AG10803 (cell line): Measurements from ENCODE around the gene FHAD1.
"Not testable (repeated sequence)": the region's sequence is repeated elsewhere in the genome, so short reads cannot be mapped to it uniquely, and the experiment has no call there.

ENCODE experiments used
- DNase-seq: peaks from one replicate; pipeline ENCODE4 v3.0.0; 2010; ENCODE audit warnings: low read depth
- H3K4me3 ChIP-seq: 2 replicates; pipeline ENCODE4 v1.5.1; 2011; ENCODE audit warnings: mild to moderate bottlenecking, low read length, control low read depth
- CTCF ChIP-seq: conservative IDR thresholded peaks from 2 replicates; pipeline ENCODE4 v1.5.1; 2011; ENCODE audit warnings: mild to moderate bottlenecking, low read length, control low read depth, inconsistent platforms

The FHAD1 gene

GRCh38 chr1:15425958-15426357 lies 178.9 kb downstream of the FHAD1 start:
- no peak overlapping the region for H3K4me3 ChIP-seq
- no peak for TF ChIP-seq CTCF
- DNase-seq: no peak

DNA sequence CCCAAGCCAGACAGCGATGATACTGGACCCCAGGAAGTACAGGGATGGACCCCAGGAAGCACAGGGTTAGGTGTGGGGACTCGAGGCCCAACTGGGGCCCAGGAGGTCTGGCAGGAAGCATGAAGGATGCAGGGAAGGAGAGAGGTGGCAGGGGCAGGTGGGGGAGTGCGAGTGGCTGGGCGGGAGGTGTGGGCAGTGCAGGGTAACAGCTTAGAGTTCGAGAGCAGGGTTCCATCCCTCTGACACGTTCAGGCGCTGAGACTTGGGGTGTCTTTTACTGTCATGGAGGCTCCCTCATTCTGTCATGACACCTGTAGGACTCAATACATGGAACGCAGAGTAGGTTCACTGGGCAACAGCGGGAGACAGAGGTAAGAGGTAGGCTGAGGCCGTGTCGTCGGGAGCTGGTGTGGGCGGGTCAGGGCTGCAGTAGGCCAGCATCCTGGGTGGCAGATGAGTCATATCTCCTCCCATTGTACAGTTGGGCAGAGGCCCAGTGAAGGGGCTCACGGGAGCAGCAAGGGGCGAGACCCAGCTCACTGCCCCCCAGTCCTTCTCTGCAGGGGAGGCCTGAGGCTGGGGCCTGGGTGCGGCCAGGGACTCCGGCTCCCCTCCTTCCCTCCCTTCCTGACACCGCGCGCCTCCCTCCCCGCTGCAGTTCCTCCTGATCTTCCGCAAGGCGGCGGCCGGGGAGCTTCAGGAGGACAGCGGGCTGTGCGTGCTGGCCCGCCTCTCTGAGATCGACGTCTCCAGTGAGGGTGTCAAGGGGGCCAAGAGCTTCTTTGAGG lies 179.7 kb downstream of the FHAD1 start:
- DNase-seq: no peak
- H3K4me3 ChIP-seq: no peak overlapping the region
- TF ChIP-seq CTCF: no peak

DNA sequence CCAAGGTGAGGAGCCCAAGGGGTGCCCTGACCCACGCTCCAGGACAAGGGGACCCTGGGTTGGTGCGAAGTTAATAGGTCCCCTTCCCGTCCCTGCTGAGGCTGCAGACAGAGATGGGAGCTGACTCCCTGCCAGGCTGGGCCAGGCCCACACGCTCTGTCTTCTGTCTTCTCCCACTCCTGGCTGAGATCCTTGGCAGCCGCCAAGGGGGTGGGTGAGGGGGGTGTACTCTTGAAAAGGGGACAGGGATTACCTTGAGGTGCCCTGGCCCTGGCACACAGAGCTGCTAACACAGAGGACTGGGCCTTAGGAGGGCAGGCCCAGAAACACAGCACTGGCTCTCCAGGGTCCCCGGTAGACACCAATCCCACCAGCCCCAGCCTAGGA lies 180.2 kb downstream of the FHAD1 start:
- no peak overlapping the region for H3K4me3 ChIP-seq
- no peak for TF ChIP-seq CTCF
- no peak for DNase-seq

DNA sequence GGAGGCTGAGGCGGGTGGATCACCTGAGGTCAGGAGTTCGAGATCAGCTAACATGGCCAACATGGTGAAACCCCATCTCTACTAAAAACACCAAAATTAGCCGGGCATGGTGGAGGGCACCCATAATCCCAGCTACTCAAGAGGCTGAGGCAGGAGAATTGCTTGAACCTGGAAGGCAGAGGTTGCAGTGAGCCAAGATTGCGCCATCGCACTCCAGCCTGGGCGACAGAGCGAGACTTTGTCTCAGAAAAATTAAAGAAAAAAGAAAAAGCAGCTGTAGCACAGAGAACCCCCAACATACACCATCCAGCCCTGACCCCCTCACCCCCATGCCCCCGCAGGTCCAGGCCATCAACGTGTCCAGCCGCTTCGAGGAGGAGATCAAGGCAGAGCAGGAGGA lies 181.2 kb downstream of the FHAD1 start:
- H3K4me3 ChIP-seq, DNase-seq: not testable (repeated sequence)

DNA sequence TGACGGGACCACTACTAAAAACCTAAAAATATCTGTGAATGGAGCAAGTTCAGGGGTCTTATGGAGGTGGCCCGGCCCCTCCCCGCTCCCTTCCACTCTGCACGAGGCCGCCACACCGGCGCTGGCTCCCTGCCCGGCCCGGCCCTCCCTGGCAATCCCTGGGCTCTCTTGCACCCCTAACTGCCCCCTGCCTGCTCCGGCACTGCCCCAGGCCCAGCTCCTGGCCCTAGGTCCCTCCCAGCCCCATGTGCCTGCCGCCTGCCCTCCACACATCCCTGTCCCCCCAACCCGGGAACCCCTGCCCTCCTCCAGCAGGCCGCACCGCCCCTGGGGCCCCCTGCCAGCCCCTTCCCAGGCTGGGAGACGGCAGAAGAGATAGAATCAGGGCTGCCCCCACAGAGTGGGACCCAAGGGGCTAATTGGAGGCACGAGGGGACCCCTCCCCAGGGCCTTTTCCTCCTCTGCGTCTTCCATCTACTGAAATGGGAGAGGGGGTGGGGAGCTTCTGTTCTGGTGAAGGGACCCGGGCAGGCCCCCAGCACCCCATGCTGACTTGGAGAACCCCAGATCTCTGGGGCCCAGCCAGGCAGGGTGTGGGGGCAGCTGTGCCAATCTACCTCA lies 181.9 kb downstream of the FHAD1 start:
- TF ChIP-seq CTCF: no peak
- no peak overlapping the region for H3K4me3 ChIP-seq

DNA sequence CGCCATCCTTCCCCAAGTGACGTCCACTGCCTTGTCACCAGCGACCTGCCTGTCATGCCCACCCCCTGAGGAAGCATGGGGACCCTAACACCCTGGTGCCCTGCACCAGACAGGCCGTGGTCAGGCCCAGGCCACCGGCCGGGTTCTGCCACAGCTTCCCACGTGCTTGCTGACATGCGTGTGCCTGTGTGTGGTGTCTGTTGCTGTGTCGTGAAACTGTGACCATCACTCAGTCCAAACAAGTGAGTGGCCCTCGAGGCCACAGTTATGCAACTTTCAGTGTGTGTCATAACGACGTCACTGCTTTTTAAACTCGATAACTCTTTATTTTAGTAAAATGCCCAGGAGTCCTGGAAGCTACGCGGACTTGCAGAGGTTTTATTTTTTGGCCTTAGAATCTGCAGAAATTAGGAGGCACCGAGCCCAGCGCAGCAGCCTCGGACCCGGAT lies 182.7 kb downstream of the FHAD1 start:
- peak; percentile 37 for DNase-seq
- no peak overlapping the region for H3K4me3 ChIP-seq
- no peak for TF ChIP-seq CTCF

More for the DNA sequence above, 181.9 kb downstream of the FHAD1 start:
- no peak for DNase-seq

- peak; percentile 25 for DNase-seq
- H3K4me3 ChIP-seq: no peak overlapping the region
- TF ChIP-seq CTCF: peak; percentile 92
Observed at GRCh38 chr1:15430787-15431570, 184.0 kb downstream of the FHAD1 start.
